Panc1 (cell line): ENCODE results near the gene LRRC27.

ENCODE experiments used
- POLR2AphosphoS5 ChIP-seq: IDR thresholded peaks from 2 replicates; pipeline ENCODE4 v1.6.1; 2012; ENCODE audit warnings: mild to moderate bottlenecking, low read depth, low read length, moderate library complexity
- TCF7L2 ChIP-seq: IDR thresholded peaks from 2 replicates; pipeline ENCODE4 v1.6.1; 2011; ENCODE audit warnings: mild to moderate bottlenecking, low read depth, low read length, inconsistent platforms
- TF ChIP-seq, protein P1 (sequence below): fragments of 450-650 bp; IDR thresholded peaks from 2 replicates; pipeline ENCODE4 v1.5.1; 2017; ENCODE audit warnings: mild to moderate bottlenecking

DNA sequence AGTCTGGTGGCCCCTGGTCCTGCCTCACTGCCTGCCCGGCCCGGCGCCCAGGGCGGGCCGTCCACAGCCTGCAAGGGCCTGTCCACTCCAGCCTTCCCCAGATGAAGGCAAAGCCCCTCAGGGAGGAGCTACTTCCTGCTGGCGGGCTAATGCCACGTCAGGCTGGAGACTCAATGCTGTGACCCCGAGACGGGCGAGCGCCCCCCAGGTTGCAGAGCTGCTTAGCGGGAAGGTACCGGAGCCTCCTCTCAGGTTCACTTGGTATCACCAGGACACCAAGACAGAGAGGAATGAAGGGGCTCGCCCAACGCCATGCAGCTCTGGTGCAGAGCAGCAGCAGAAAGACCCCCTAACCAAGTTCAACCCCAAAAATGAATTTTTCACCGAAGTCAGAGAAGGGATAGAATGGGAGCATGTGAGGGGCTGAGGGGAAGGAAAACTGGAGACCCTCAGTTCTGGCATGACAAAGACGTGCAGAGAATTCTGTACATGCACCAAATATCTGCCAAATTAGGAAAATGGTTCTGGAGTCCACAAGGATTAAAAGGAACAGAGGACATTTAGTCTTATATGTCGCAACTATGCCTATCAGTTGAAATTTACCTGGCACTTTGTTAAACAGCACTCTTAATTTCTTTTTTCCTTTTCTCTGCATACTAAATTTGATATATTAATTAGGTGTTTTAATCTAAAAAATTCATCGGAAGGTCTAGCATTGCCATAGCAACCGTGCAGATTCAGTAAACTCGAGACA is 27.1 kb upstream of the LRRC27 start:
- TF ChIP-seq POLR2AphosphoS5 (no peak), TCF7L2 (no peak)
- TF ChIP-seq, protein P1, sequence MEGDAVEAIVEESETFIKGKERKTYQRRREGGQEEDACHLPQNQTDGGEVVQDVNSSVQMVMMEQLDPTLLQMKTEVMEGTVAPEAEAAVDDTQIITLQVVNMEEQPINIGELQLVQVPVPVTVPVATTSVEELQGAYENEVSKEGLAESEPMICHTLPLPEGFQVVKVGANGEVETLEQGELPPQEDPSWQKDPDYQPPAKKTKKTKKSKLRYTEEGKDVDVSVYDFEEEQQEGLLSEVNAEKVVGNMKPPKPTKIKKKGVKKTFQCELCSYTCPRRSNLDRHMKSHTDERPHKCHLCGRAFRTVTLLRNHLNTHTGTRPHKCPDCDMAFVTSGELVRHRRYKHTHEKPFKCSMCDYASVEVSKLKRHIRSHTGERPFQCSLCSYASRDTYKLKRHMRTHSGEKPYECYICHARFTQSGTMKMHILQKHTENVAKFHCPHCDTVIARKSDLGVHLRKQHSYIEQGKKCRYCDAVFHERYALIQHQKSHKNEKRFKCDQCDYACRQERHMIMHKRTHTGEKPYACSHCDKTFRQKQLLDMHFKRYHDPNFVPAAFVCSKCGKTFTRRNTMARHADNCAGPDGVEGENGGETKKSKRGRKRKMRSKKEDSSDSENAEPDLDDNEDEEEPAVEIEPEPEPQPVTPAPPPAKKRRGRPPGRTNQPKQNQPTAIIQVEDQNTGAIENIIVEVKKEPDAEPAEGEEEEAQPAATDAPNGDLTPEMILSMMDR: no peak
